Measurements from ENCODE around the gene TBX4. TPM values are rescaled to one million over a fixed set of nuclear protein-coding genes. Genes with fewer than 3 reads are reported as not detected.

TBX4 gene
- total RNA-seq, 1 experiment from 2014 or later, result not detected

GRCh38 chr17:61404913-61405685 is 47.1 kb upstream of the TBX4 start:
- Histone ChIP-seq H3K9ac (ENCODE audit: extremely low read depth, insufficient read length, low read length) (no peak overlapping the region), H4K8ac (replicated peaks; ENCODE audit: insufficient read length, low read depth, low read length) (no peak overlapping the region), H3K18ac (ENCODE audit: insufficient read length, low read depth, low read length) (no peak overlapping the region), H2AFZ (ENCODE audit: low read length) (no peak overlapping the region), H3K4me1 (ENCODE audit: insufficient read depth, low read length) (no peaks in the 10 kb centered on the region), H2AK5ac (ENCODE audit: insufficient read length, low read length) (no peak overlapping the region), H3K14ac (ENCODE audit: insufficient read depth, low read length) (no peak overlapping the region), H4K20me1 (ENCODE audit: control insufficient read depth, insufficient read depth, insufficient read length) (peaks cover 2% of the 10 kb centered on the region), H3K23ac (ENCODE audit: insufficient read length, low read depth, low read length) (no peak overlapping the region), H3T11ph (ENCODE audit: low read length) (no peak overlapping the region), H3K4me2 (ENCODE audit: insufficient read depth, insufficient read length, low read length) (peak overlapping the region; percentile 49), H4K5ac (ENCODE audit: insufficient read length, low read depth, low read length) (no peak overlapping the region), H3K56ac (ENCODE audit: insufficient read length, low read depth, low read length) (no peak overlapping the region), H2BK5ac (ENCODE audit: insufficient read length, low read length) (no peak overlapping the region), H3K27me3 (ENCODE audit: insufficient read depth, low read length) (peaks cover 97% of the 10 kb centered on the region), H3K9me3 (ENCODE audit: control insufficient read depth, low read depth, low read length) (no peaks in the 10 kb centered on the region), H3K4ac (ENCODE audit: low read depth, low read length) (no peak overlapping the region), H3K23me2 (ENCODE audit: insufficient read length, low read depth, low read length, poor library complexity, severe bottlenecking) (peaks cover 6% of the 10 kb centered on the region), H3K79me1 (ENCODE audit: insufficient read depth, low read depth, low read length, poor library complexity, severe bottlenecking) (no peaks in the 10 kb centered on the region), H2BK120ac (ENCODE audit: low read depth, low read length, poor library complexity, severe bottlenecking) (no peak overlapping the region), H4K91ac (ENCODE audit: insufficient read length, low read depth, low read length) (no peak overlapping the region), H2BK12ac (ENCODE audit: insufficient read length, low read depth, low read length) (no peak overlapping the region), H3K79me2 (ENCODE audit: insufficient read depth, low read length) (no peaks in the 10 kb centered on the region), H3K27ac (ENCODE audit: insufficient read length, low read depth, low read length) (no peak overlapping the region), H2BK20ac (ENCODE audit: low read depth, low read length, poor library complexity, severe bottlenecking) (no peak overlapping the region), H2BK15ac (ENCODE audit: low read depth, low read length) (no peak overlapping the region)
- peaks cover 16 to 25% of the 10 kb centered on the region in 2 experiments for H3K4me1 Mint-ChIP-seq
- TF ChIP-seq CTCF (conservative IDR thresholded peaks at IDR 0.05), result no peak
- peak; percentile 62 for DNase-seq
- H3K4me3 Mint-ChIP-seq, result peak overlapping the region; percentile 24 to 51; a peak in 3 of 5 replicates
- peaks cover 98% of the 10 kb centered on the region for H3K27me3 Mint-ChIP-seq (ENCODE audit: low read depth)
- no peak overlapping the region for H3K27ac Mint-ChIP-seq
- WGBS (ENCODE audit: extremely low coverage, insufficient read length, low lambda C conversion rate), result no CpG with 5 or more reads among the region's 71 CpGs
- H3K36me3 Mint-ChIP-seq (ENCODE audit: insufficient read depth in 1 of 3, low read depth in 3 of 3), result no peaks in the 10 kb centered on the region
- no peaks in the 10 kb centered on the region; a peak in 2 of 5 replicates for H3K9me3 Mint-ChIP-seq

Data from H9 (cell line).